Inferior parietal cortex (tissue), 1 donor: ENCODE data around the gene MTMR8.
"Not testable (repeated sequence)": the region's sequence is repeated elsewhere in the genome, so short reads cannot be mapped to it uniquely, and the experiment has no call there.

Source experiments
- DNase-seq: peaks from one replicate; pipeline ENCODE4 v3.0.0-alpha.2; 2016; ENCODE audit errors: extremely low spot score

The MTMR8 gene

DNA sequence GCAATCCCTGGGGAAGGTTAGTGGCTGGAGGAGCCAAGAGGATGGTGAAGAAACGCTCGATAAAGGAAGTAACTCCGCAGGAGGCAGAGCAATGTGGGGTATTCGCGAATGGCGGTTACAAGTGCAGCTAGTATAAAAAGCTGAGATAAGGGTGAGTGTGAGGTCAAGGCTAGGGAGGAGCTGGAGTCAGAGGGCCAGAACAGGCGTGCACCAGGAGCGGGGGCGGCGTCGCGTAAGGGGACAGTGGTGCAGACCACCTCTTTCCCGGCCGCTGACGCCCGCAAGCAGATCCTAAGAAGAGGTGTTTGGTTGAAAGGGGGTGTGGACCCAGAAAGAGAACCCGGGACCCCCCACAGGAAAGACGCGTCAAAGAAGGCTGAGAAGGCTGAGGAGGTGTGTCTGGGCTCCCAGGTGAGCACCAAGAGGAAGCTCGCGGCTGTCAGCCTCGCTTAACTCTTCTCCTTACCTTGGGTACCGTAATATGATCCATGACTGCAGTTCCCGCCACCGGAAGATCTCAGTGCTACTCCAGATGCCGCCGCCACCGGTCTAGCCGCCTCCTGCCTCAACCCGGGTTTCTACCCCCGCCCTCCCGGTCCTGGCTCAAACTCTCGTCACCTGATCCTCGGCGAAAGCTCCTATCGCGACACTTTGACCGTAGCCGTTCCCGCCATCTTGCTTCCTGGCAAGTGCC, at the start of gene MTMR8:
MTMR8 (minus strand) TSS at position 579 of the 694 bp plus-strand sequence; CDS start at position 490, 89 bp downstream.
- DNase-seq = peak; percentile 66

DNA sequence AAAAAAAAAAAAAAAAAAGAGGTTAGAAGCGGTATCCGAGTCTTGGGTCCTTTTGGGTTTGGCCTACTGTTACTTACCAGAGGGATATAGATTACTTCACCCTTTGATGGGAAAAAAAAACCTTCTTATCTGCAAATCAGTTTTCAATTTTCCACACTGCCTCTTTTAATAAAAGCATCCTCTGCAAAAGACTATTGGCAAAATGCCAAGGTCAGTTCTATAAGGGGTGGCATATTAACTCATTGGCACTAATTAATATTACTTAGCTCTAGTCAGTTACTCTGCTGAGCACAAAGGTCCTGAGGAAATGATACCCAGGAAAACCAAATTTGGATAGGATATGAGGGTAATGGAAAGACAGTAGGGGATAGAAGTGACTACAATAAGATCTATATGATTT, 44.3 kb upstream of the MTMR8 start:
- DNase-seq = no peak

DNA sequence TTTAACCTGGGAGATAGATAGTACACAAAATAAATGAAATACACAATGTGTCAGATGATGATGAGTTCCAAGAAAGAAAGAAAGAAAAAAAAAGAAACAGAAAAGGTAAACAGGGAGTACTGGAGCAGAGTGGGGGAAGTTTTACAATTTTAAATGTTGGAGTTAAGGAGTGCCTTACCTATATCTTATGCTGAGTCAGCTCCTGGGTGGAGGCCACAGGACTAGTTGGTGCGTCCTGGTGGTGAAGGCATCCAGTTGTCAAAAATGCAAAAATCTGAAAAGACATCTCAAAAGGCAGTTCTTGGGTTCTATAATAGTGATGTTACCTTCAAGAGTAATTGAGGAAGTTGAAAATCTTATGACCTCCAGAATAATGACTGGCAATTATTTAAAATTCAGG, 42.4 kb upstream of the MTMR8 start:
- no peak for DNase-seq

DNA sequence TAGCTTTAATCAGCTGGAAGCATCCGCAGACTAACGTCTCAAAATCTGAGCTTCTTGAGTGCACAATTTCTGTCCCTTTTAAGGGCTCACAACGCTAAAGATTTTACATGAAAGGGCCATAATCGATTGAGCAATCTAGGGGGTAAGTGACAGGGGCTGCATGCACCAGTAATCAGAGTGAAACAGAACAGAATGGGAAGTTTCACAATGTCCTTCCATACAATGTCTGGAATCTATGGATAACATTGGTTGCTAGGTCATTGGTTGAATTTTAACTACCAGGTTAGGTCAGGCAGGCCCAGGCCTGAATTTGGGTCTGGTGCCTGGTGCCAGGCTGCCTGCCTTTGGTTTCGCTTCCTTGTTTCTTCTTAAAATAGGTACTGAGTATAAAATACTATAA, 42.0 kb upstream of the MTMR8 start:
- DNase-seq = no peak

DNA sequence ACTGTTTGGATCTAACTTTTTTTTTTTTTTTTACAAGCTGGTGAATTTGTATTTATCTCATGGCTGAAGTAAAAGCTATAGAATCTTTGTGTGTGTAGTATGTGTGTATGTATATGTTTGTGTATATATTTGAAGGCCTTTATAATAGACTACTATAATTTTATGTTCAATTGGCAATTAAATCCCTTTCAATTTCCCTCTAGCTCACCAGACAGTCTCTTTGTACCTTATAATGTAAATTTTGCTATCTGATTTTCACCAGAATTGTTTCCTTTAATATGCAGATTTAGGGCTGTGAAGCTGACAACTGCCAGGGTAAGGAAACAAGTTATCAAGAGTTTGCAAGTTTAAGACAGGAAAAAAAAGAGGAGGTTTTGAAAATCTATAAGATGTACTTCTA, 33.1 kb upstream of the MTMR8 start:
- DNase-seq = no peak

DNA sequence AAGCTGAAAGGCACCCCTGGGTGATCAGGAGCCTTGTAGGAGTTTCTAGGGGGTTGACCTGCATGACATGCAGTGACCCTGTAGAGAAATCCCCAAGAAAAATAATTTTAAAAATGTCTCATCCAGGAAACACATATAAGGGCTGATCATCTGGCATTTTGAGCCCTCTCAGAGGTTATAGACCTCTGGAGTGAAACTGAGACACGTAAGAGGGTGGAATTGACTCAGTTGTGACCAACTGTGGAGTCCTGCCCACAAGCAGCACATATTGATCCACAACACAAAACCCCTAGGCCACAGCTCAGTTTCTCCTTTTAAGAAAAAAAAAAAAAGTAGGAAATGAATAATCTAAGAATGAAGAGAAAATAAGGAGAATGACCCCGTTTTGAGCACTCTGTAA, 32.5 kb upstream of the MTMR8 start:
- no peak for DNase-seq

DNA sequence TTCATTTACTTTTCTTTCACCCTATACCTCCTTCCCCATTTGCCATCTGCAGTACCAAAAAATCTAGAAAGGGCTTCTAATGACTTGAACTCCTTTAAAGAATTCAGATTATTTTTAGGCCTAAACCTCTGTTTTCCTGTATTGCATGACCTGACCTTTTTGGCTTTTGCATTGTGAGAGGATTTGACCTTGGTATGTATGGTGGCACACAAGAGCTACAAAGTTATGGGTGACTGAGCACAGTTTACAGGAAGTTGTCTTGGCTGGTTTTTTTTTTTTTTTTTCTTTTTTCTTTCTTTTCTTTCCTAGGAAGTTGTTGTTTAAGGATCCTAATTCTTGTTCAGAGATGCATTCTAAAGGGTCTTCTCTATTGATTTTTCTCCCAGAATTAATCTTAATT, 32.0 kb upstream of the MTMR8 start:
- DNase-seq = no peak

DNA sequence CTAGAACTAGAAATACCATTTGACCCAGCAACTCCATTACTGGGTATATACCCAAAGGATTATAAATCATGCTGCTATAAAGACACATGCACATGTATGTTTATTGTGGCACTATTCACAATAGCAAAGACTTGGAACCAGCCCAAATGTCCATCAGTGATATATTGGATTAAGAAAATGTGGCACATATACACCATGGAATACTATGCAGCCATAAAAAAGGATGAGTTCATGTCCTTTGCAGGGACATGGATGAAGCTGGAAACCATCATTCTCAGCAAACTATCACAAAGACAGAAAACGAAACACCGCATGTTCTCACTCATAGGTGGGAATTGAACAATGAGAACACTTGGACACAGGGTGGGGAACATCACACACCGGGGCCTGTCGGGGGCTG, 14.5 kb upstream of the MTMR8 start:
- DNase-seq = not testable (repeated sequence)

DNA sequence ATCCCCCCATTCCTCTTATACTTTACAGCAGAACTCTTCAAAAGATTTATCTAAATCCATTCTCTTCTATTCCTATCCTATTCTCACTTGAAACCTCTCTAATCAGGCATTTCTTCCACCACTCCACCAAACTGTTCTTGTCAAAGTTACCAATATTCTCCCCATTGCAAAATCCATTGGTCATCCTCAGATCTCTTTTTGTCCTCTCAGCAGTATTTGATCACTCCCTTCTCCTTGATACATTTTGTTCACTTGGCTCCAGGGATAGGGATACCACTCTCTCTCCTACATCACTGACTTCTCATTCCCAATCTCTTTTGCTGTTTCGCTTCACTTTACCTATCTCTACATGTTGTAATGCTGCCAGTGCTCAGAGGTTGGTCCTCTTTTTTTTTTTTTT, 2.8 kb upstream of the MTMR8 start:
- DNase-seq = no peak

DNA sequence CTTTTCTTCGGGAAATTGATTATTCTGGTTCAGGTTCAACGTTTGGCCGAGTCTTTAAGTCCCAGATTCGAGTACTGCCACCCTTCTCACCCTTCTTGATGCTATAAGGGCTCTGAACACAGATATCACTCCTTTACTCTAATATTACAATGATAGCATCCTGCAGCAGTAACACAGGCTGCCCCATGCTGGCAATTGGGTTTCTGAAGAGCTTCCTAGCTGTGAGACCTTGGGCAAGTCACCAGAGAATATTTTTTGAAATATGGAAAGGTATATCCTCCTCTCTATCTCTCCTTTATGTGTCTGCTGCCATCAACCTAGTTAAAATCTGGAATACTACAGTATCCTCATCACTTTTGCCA, 297 bp upstream of the MTMR8 start:
- DNase-seq = no peak

DNA sequence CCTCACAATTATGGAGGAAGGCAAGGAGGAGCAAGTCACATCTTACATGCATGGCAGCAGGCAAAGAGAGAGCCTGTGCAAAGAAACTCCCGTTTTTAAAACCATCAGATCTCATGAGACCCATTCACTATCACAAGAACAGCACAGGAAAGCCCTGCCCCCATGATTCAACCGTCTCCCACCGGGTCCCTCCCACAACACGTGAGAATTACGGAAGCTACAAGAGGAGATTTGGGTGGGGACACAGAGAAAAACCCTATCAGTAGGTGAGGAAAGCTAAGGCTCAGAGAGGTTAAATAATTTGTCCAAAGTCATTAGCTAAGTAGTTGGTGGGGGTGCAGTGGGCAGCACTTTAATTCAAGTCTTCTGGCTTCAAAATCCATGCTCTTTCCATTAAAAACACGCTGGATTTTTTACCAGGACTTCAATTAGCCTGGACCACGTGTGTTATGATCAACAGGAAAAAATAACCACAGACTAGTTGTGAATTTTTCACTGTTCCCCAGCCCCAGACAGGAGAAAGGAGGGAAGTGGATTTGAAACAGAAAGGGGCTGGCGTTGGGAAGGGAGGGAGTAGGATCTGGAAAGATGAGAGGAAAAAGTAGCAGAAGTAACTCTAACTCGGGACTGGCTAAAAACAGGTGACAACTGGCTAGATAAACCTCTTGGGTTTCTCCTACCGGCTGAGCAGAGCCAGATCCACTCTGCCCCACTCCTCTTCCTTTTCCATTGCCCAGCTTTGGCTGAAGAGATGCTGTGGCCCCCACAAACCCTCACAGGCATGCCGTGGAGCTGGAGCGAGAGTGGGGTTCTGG, 986 bp downstream of the MTMR8 start:
- no peak for DNase-seq

DNA sequence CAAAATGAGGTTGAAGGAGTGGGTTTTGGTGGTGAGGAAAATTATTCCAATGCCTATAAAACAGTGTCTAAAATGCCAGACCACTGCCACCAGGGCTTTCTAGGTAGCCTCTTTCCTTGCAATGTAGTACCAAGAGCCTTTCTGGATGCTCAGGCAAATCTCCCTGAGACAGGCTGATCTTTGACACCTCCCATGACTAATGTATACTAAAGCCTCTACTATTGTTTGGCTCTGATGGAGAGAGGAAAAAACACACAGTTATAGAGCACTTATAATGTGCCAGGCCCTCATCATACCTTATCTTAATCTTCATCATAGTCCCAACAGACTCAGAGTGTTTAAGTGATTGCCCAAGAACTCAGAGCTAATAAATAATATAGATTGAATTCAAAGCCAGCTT, 5.8 kb downstream of the MTMR8 start:
- no peak for DNase-seq

DNA sequence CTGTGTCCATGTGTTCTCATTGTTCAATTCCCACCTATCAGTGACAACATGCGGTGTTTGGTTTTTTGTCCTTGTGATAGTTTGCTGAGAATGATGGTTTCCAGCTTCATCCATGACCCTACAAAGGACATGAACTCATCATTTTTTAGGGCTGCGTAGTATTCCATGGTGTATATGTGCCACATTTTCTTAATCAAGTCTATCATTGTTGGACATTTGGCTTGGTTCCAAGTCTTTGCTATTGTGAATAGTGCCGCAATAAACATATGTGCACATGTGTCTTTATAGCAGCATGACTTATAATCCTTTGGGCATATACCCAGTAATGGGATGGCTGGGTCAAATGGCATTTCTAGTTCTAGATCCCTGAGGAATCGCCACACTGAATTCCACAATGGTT, 14.5 kb downstream of the MTMR8 start:
- not testable (repeated sequence) for DNase-seq

DNA sequence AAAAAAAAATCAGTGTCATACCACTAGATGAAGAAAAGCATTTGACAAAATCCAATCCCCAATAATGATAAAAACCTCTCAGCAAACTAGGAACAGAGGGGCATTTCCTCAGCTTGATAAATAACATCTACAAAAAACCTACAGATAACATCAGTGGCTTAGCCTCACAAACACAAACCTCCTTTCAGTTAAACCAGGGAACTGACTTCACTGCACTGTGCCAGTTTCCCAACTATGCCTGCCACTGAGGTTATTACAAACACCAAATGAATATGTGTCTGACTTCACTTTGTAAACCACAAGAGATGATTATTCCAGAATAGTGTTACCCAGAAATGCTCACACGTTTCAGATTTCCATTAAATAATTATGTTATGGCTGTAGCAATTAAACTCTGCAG, 15.3 kb downstream of the MTMR8 start:
- no peak for DNase-seq

DNA sequence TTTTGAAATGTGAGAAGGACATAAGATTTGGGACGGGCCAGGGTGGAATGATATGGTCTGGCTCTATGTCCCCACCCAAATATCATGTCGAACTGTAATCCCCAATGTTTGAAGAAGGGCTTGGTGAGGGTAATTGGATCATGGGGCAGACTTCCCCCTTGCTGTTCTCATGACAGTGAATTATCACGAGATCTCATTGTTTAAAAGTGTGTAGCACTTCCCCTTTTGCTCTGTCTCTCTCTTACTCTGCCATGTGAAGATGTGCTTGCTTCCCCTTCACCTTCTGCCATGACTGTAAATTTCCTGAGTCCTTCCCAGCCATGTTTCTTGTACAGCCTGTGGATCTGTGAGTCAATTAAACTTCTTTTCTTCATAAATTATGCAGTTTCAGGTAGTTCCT, 17.5 kb downstream of the MTMR8 start:
- DNase-seq = no peak

DNA sequence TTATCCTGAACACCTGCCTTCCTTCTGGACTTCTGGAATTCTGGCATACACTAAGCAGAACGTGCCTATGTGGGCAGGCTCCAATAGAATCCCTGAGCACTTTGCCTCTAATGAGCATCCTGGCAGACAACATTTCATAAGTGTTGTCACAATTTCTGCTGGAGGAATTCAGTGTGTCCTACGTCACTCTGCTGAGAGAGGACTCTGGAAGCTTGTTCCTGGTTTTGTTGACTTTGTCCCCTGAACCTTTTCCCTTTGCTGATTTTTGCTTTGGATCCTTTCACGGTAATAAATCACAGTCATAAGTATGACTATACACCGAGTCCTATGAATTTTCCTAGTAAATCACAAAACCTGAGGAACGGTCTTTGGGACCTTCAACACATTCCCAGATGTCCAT, 43.2 kb downstream of the MTMR8 start:
- no peak for DNase-seq

DNA sequence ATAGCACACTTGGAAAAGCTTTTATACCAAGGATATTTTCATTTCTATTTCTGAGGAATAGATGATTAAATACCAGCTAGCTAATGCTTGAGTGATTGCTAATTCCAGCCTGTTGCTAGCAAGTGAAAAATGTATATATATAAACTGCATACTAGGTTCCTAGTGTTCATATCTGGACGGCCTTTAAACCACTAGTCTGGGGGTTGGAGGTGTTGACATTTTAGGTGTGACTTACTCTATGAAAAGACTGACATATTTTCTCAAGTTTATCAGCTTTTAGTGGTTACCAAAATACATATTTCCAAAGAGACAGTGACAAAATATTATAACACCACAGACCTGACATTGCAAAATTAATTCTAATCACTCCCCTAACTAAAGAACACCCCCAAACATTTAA, 44.7 kb downstream of the MTMR8 start:
- no peak for DNase-seq

DNA sequence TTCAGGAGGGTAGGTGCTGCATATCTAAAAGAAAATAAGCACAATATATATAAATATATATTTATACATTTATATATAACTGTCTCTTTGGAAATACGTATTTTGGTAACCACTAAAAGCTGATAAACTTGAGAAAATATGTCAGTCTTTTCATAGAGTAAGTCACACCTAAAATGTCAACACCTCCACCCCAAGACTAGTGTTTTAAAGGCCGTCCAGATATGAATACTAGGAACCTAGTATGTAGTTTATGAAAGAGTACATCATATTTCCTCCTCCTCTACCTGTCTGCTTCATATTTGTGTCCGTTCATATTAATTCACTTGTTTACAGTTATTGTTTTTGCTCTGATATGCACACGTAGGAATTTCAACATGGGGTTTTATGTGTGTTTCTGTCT, 45.2 kb downstream of the MTMR8 start:
- no peak for DNase-seq

DNA sequence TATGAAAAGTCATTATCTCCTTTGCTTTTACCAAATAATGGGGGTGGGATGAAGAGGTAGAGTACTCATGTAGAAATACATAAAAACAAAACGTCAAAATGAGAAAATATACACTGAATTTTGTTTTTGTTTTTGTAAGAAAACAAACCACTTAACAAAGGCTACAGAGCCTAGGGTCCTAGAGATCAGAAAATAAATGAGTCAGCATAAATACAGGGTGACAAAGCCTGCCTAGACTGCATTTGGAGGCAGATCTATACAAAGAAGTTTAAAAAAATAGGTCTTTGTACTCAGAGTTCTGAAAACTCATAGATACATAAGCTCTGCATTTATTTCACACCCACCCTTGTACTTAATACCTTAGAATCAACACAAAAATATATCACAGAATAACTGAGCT, 52.4 kb downstream of the MTMR8 start:
- DNase-seq = no peak

DNA sequence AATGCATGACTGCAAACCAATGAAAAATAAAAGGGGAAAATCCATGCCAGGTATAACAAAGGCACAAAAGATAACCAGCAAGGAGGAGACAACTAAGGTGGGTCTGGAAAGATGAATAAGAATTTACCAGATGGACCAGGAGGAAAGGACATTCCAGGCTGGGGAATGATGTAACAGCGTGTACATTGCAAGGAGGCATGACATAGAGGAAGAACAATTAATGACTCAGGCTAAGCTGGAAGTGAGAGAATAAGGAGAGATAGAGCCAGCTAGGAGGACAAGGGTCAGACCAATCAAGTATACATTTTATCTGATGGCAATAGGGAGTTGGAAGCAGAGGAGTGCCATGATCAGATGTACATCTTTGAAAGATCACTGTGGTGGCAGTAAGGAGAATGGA, 57.0 kb downstream of the MTMR8 start:
- DNase-seq = no peak

DNA sequence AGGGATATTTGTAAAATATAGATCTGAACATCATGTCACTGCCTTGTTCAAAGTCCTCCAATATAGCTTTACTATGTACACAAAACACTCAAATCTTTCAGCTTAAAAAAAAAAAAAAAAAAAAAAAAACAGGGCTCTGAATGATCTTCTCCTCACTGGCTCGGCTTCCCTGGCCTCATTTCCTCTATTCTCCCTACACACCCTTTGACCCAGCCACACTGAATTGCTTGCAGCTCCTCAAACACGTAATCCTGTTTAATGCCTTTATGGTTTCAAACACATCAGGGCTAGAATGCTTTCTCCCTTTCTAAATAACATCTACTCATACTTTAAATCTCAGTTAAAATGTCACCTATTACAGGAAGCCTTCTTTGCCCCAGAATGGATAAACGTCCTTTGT, 60.8 kb downstream of the MTMR8 start:
- no peak for DNase-seq

DNA sequence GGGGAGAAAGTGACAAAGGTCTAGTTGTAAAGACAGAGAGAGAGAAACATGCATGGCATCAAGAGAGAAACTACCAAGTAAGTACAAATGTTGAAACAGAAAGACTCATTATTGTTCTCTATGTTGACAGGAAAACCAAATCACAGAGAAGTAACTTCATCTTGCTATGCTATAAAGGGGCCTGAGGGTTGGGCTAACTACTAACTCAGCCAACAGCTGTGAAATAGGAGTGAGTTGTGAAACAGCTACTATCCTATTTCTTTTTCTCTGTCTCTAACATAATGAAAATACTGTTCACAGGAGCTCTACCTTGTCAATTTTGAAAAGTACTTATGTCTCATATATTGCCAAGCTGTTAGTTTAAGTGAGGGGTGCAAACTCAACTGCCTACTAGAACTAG, 65.0 kb downstream of the MTMR8 start:
- DNase-seq = no peak

DNA sequence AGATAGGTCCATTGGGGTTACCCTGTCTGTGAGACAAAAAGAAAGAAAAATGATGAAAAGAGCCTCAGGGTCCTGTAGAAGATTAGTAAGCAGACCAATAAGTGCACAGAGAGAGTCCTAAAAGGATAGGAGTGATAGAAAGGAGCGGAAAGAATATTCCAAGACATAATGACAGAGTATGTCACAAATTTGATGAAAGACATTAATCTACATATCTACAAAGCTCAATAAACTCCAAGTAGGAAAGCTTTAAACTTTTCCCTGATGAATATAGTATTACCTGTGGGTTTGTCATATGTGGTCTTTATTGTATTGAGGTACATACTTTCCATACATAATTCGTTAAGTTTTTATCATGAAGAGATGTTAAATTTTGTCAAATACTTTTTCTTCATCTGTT, 73.7 kb downstream of the MTMR8 start:
- no peak for DNase-seq

DNA sequence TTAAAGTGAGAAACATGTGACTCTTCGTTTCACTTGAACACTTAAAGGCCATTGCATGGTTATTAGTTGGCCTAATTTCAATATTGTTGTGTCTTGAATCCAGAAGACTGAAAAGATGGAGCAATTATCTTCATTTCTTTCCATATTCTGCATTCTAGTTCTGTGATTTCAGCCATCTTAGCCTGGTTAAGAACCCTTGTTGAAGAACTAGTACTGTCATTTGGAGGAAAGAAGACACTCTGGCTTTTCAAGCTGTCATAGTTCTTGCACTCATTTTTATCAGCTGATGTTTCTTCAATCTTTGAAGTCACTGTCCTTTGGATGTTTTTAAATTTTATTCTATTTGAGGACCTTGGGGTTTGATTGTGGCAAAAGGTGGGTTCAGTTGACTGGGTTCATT, 81.6 kb downstream of the MTMR8 start:
- no peak for DNase-seq
